HG03108 (cell line): ENCODE data around the gene FBXO15.

Experiments used
- ATAC-seq: cut with Tn5 transposase; IDR thresholded peaks from one replicate; pipeline ENCODE4 v1.9.1; 2021; ENCODE audit warnings: moderate library complexity; ENCODE audit not compliant: unreplicated experiment

FBXO15 gene

GRCh38 chr18:74147779-74148542, at the start of gene FBXO15, which contains the start of gene TIMM21:
TSS of gene FBXO15 (minus strand) at chr18:74147834. CDS start at chr18:74147785, 49 bp downstream.
TSS of gene TIMM21 (plus strand) at chr18:74148523. CDS start at chr18:74148809, 286 bp downstream.
- ATAC-seq: peak; percentile 93

- ATAC-seq: peak; percentile 87
These were observed 48.8 kb upstream of the FBXO15 start for GRCh38 chr18:74196220-74197119.

GRCh38 chr18:74194691-74195090, 47.1 kb upstream of the FBXO15 start:
- no peak for ATAC-seq

GRCh38 chr18:74191577-74191976, 43.9 kb upstream of the FBXO15 start:
- no peak for ATAC-seq

GRCh38 chr18:74190086-74190485, 42.5 kb upstream of the FBXO15 start:
- no peak for ATAC-seq

- no peak for ATAC-seq
These were observed 39.0 kb upstream of the FBXO15 start for GRCh38 chr18:74186661-74187060.

GRCh38 chr18:74185860-74186259, 38.2 kb upstream of the FBXO15 start:
- ATAC-seq: no peak

- ATAC-seq: no peak
These were observed 37.2 kb upstream of the FBXO15 start for GRCh38 chr18:74184875-74185274.

GRCh38 chr18:74183130-74183529, 35.5 kb upstream of the FBXO15 start:
- ATAC-seq: no peak

GRCh38 chr18:74182335-74182734, 34.7 kb upstream of the FBXO15 start:
- no peak for ATAC-seq

- ATAC-seq: no peak
These were observed 32.1 kb upstream of the FBXO15 start for GRCh38 chr18:74179623-74180199.

- ATAC-seq: no peak
These were observed 31.2 kb upstream of the FBXO15 start for GRCh38 chr18:74178884-74179283.

GRCh38 chr18:74175658-74176057, 28.0 kb upstream of the FBXO15 start:
- no peak for ATAC-seq

GRCh38 chr18:74173434-74173750, 25.8 kb upstream of the FBXO15 start:
- no peak for ATAC-seq

GRCh38 chr18:74172697-74173433, 25.2 kb upstream of the FBXO15 start:
- ATAC-seq: no peak

GRCh38 chr18:74171910-74172606, 24.4 kb upstream of the FBXO15 start:
- ATAC-seq: peak; percentile 89

- no peak for ATAC-seq
These were observed 18.8 kb upstream of the FBXO15 start for GRCh38 chr18:74166386-74166785.

GRCh38 chr18:74163019-74163660, 15.5 kb upstream of the FBXO15 start:
- ATAC-seq: no peak

GRCh38 chr18:74155276-74155675, 7.6 kb upstream of the FBXO15 start:
- ATAC-seq: no peak

GRCh38 chr18:74154716-74155115, 7.1 kb upstream of the FBXO15 start:
- no peak for ATAC-seq
